ENCODE data around the gene PFN1. TPM values are rescaled to one million over a fixed set of nuclear protein-coding genes. Genes with fewer than 3 reads are reported as not detected.

PFN1 gene
- total and polyA plus RNA-seq, 2 of the 8 experiments (the other 6 are each of a cell fraction or from before 2014, with no cell fraction given) = 1,355 to 1,949 TPM

GRCh38 chr17:4900231-4901107 is 47.9 kb downstream of the PFN1 start (continued):
- TF ChIP-seq CHD7 (IDR thresholded peaks at IDR 0.05; ENCODE audit: insufficient replicate concordance, low read length) (no peak), CEBPB (IDR thresholded peaks at IDR 0.05; ENCODE audit: low read depth, low read length) (no peak), JUND (IDR thresholded peaks at IDR 0.05; ENCODE audit: low read length) (0 out of 2 replicates have a peak, but pooled peaks have one; percentile 34), CREB1 (IDR thresholded peaks at IDR 0.05) (peak; percentile 97), ZNF274 (IDR thresholded peaks at IDR 0.05; ENCODE audit: borderline replicate concordance, extremely low read depth, low read length) (no peak), HDAC6 (IDR thresholded peaks at IDR 0.05; ENCODE audit: low read depth, low read length) (no peak), RBBP5 (IDR thresholded peaks at IDR 0.05; ENCODE audit: borderline replicate concordance, low read depth, low read length) (peak; percentile 62; the same call in 1 of the 2 replicates), CBX8 (IDR thresholded peaks at IDR 0.05; ENCODE audit: borderline replicate concordance, low read depth, low read length) (no peak), BACH1 (IDR thresholded peaks at IDR 0.05; ENCODE audit: low read length) (no peak), ASH2L (IDR thresholded peaks at IDR 0.05; ENCODE audit: low read length) (peak; percentile 58)

Data from H1 (cell line).